CD4-positive, alpha-beta T cell treated with Interleukin-15 for 4 hours (primary cell): Measurements from ENCODE around the gene IRF8.

Experiments
- DNase-seq: peaks from one replicate; pipeline ENCODE4 v3.0.0-alpha.2; 2020; ENCODE audit warnings: low spot score

The IRF8 gene

DNA sequence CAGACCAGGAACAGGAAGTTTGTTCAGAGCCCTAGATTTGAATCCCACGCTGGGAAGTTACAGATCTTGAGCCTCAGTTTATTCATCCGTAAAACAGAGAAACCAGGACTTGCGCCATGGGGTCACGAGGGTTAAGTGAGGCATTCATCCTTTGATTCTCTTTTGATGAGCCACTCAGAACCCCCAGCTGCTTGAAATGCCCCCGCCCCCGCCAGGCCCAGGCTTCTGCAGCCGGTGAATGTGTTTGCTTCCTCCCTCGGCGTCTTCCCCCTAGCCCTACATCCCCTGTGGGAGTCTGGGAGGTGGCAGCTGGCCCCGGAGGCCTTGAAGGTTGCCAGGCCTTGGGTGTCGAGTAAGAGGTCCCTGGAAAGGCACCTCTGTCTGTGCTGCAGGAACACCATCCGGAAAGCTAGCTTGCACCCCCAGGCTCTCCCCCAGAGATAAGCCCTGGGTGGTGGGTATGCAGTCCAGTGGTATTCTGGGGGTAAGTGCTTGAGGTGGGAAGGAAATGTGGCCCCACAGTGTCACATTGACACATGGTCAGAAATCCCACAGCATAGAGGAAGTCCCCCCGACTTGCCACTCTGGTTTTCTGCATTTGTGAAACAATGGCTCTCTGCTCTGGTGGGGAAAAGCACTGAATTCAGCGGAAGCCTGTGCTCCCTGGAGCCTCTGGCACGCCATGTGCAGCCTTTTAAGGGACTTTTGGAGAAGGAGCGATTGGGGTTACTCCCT is 14.9 kb downstream of the IRF8 start:
- no peak for DNase-seq

DNA sequence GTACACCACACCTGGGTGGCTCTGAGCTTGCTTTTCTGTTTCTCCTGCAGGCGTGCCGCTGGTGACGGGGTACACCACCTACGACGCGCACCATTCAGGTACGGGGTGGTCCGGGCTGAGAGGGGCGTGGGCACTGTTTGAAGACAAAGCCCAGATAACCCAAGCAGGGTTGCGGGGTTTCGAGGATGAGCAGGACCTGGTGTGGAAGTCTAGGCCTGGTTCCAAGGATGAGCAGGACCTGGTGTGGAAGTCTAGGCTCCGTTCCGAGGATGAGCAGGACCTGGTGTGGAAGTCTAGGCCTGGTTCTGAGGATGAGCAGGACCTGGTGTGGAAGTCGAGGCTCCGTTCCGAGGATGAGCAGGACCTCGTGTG is 15.4 kb downstream of the IRF8 start:
- no peak for DNase-seq

DNA sequence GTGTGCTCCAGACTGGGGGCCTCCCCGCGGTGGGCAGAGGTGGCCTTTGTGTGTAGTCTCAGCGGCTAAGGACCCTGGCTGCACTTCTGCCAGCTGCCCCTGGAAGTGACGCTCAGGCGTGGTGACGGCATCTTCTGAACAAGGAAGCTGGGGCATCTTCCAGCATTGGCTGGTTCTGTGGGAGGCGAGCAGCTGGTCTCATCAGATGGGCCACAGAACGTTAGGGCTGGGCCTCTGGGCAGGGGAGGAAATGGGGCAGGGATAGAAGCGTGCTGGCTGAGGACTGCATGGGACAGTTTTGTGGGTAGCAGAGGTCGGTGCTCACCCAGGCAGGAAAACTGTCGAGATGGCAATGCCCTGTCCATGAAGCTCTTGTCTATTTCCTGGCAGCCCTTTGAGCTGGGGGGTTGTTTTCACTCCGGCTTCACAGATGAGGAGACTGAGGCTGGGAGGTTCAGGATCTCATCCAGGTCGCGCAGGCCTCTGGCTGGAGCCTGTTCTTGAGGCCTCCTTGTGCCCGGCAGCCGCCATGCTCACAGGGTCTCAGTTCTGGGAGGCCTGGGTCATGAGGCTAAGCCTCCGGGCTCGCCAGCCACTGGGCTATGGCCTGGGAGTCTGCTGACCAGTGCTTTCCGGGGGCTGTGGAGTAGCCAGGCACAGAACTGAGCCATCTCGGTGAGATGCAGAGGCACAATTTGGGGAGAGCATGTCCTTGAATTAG is 16.3 kb downstream of the IRF8 start:
- DNase-seq = no peak

- no peak for DNase-seq
Measured at GRCh38 chr16:85916141-85916890, 17.4 kb downstream of the IRF8 start.

- DNase-seq = no peak
Measured at GRCh38 chr16:85917012-85917411, 18.1 kb downstream of the IRF8 start.

GRCh38 chr16:85917959-85918358 is 19.0 kb downstream of the IRF8 start:
- no peak for DNase-seq

- DNase-seq = no peak
Measured at GRCh38 chr16:85918436-85918835, 19.5 kb downstream of the IRF8 start.

GRCh38 chr16:85919271-85920267 is 20.6 kb downstream of the IRF8 start:
- no peak for DNase-seq

GRCh38 chr16:85921026-85921425 is 22.1 kb downstream of the IRF8 start:
- no peak for DNase-seq

DNA sequence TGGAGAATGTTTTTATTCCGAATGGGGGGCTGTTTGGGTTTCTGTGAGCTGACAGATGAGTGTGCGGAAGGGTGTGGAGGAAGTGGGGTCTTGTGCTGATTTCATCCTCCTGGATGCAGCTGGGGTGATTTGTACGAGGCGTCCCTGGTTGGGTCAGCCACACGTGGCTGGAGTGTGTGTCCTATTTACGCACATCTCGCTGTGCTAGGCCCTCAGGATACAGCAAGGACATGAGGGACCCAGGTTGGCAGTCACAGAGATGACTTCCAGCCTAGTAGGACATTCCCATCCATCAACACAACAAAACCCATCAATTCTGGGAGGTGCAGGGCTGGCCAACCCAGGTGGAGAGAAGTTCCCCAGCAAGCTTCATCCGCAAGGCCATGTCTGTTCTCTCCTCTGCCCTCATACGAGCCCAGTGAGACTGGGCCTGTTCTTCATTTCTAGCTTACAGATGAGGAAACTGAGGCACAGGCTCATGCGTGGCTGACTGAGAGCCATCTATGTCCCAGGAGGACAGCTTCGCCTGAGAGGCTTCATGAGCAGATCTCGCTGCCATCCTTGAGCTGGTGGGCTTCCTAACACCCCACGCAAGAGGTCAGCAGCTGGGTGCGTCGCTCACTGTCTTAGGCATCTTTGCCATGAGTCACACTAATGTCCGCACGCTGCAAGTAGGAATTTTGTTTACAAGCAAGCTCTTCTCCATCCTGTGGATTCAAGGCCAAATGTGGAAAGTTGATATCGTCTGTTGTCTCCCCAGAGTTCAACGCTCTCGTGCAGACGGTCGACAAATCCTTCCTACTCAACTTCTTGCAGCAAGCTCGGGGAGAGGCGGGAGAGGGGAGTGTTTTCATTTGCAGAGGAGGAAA is 24.4 kb downstream of the IRF8 start:
- no peak for DNase-seq

DNA sequence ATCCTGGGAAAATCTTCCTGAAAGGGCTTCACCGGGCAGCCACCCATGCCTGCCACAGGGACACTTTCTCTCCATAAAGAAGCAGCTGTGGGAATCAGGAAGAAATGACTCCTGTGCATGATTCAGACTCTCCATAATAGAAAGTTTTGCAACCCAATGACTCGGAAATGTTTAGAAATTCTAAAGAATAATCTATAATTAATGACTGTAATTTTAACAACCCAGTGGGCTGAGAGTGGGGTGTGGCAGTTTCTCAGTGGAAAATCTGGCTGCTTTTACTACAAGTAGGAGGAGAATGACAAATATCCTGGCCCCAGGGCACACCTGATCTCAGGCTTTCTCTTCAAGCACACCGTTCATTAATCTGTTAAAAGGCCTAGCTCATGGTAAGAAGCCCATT is 25.7 kb downstream of the IRF8 start:
- DNase-seq = no peak

GRCh38 chr16:85926370-85926769 is 27.4 kb downstream of the IRF8 start:
- DNase-seq = no peak

- no peak for DNase-seq
Measured at GRCh38 chr16:85927371-85927770, 28.4 kb downstream of the IRF8 start.

DNA sequence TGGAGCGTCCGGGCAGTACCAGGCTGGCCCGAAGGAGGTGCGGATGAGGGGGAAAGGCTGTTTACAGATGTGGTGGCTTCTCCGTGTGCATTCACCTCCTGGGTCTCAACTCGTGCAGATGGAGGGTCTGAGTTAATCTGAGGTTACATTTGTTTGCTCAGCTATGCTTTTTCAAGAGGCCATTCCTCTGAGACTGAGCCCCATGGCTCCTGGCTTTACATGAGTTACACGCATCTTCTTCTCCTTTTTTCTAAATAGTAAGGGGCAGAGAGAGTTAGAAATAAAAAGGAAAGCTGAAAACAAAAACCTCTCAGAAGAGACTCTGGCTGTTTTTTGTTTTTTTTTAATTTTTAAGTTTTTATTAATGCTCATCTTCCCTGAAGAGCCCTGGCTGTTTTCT is 29.0 kb downstream of the IRF8 start:
- no peak for DNase-seq

GRCh38 chr16:85928401-85928820 is 29.4 kb downstream of the IRF8 start:
- no peak for DNase-seq

DNA sequence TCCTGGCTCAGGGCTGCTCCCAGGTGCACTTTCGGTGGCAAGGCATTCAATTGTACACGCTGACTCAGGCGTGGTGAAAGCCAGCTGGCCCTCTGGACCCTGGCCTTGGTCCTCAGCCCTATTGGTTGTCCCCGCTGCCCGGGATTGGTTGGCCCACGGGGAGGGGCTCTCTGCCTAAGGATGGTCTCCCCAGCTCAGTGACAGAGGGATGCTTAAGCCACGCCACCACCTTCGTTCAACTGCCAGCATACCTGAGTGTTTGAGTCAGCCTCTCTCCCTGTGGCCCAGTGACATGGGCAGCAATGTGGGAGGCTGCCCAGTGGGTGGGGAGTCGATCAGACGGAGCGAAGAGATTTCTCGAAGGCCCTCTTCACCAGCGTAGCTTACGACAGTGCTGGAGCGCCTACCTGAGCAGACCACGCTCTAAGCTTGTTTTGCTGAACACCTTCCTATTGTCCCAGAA is 30.3 kb downstream of the IRF8 start:
- no peak for DNase-seq

GRCh38 chr16:85930301-85930700 is 31.3 kb downstream of the IRF8 start:
- no peak for DNase-seq

GRCh38 chr16:85931596-85932402 is 32.8 kb downstream of the IRF8 start:
- DNase-seq = no peak

DNA sequence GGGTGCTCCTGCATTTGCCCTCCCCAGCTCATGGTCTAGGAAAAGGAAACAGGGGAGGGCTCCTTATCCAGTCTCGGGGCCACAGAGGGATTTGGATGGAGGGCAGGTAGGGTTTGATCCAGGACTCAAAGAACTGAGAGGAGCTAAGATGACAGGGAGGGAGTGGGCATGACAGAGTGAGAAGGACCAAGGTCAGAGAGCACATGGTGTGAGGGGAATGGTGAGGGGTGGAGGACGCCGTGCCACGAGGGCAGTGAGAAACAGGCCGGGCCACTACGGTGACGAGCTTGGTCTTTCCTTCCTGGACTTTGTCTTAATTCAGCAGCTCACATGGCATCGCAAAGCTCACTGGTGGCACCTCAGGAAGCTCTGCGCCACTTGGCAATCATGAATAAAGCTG is 35.2 kb downstream of the IRF8 start:
- DNase-seq = no peak
